GM12891 (cell line): ENCODE data around the gene KRT9.

ENCODE experiments used
- DNase-seq: peaks from one replicate; pipeline ENCODE4 v3.0.0; 2011; ENCODE audit warnings: low spot score; ENCODE audit not compliant: insufficient read length
- FAIRE-seq: peaks from 2 replicates; lab custom pipeline; 2011; peaks lifted over from hg19 to GRCh38; lab: Jason Lieb, UNC
- PAX5 ChIP-seq: IDR thresholded peaks from 2 replicates; pipeline ENCODE4 v1.6.1; 2011; ENCODE audit warnings: low read length, moderate library complexity, mild to moderate bottlenecking; ENCODE audit not compliant: insufficient read depth, severe bottlenecking
- POLR2A ChIP-seq: IDR thresholded peaks from 2 replicates; pipeline ENCODE4 v1.6.1; 2011; ENCODE audit warnings: low read depth, low read length, control low read depth
- POLR2AphosphoS5 ChIP-seq: IDR thresholded peaks from 2 replicates; pipeline ENCODE4 v1.6.1; 2011; ENCODE audit warnings: low read depth, low read length, control low read depth
- POU2F2 ChIP-seq: IDR thresholded peaks from 2 replicates; pipeline ENCODE4 v1.6.1; 2011; ENCODE audit warnings: low read depth, mild to moderate bottlenecking, control low read depth, low read length, moderate library complexity
- SPI1 ChIP-seq: IDR thresholded peaks from 2 replicates; pipeline ENCODE4 v1.6.1; 2011; ENCODE audit warnings: low read depth, low read length, control low read depth
- TAF1 ChIP-seq: IDR thresholded peaks from 2 replicates; pipeline ENCODE4 v1.6.1; 2011; ENCODE audit warnings: low read depth, low read length, control low read depth

KRT9 gene

DNA sequence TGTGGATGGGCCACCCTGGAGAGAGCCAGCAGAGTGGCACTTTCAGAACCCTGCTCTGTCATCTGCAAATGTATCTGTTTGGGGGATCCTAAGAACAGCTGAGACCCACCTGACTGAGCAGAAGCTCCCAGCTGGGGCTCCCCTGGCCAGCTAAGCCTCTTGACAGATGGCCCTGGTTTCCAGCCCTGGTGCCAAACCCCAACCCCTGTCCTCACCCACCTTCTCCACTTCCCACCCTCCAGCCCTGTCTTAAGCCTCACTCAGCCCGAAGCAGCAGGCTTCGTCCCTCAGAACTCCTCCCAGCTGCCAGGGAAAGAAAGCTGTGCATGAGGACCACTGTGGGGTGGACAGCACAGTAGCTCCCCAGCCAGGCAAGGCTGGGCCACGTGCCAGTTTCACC lies 3.5 kb upstream of the KRT9 start:
- FAIRE-seq = no peak

GRCh38 chr17:41567317-41567716 lies 4.5 kb downstream of the KRT9 start:
- no peak for FAIRE-seq
- no peak for DNase-seq
- no peak for TF ChIP-seq TAF1
- TF ChIP-seq SPI1 = 0 out of 2 replicates have a peak, but pooled peaks have one; percentile 0

More for the DNA sequence above, 3.5 kb upstream of the KRT9 start:
- DNase-seq = no peak
- no peak for TF ChIP-seq PAX5

DNA sequence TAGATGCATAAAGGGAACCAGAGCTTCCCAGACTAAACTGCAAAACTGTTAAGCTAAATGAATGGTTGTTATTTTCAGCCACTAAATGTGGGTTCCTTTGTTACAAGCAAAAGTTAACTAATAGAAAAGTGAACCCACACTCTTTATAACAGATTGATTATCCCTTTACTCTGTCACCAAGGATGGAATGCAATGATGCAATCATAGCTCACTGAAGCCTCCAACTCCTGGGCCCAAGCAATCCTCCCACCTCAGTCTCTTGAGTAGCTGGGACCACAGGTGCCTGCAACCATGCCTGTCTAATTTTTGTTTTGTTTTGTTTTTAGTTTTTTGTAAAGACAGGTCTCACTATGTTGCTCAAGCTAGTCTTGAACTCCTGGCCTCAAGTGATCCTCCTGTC lies 6.5 kb downstream of the KRT9 start:
- FAIRE-seq (no peak), DNase-seq (no peak)
- TF ChIP-seq TAF1 (no peak), POU2F2 (no peak), POLR2AphosphoS5 (no peak), POLR2A (no peak), SPI1 (no peak), PAX5 (no peak)

GRCh38 chr17:41563607-41564170 lies 8.2 kb downstream of the KRT9 start:
- no peak for FAIRE-seq
- TF ChIP-seq POLR2AphosphoS5 (no peak), SPI1 (no peak), POU2F2 (no peak), POLR2A (no peak)
- DNase-seq = no peak

DNA sequence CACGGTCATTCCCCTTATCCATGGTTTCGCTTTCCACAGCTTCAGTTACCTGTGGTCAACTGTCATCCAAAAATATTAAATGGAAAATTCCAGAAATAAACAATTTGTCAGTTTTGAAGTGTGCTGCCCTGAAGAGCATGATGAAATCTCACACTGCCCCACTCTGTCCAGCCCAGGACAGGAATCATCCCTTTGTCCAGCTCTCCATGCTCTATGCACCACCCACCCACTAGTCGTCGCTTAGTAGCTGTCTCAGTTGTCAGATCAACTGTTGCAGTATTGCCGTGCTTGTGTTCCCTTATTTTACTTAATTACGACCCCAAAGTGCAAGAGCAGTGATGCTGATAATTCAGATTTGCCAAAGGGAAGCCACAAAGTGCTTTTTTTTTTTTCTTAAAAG lies 10.3 kb downstream of the KRT9 start:
- no peak for TF ChIP-seq SPI1
- no peak for TF ChIP-seq PAX5
- no peak for TF ChIP-seq TAF1
- TF ChIP-seq POLR2AphosphoS5 = no peak
- TF ChIP-seq POU2F2 = no peak
- no peak for TF ChIP-seq POLR2A
- DNase-seq (no peak), FAIRE-seq (no peak)

DNA sequence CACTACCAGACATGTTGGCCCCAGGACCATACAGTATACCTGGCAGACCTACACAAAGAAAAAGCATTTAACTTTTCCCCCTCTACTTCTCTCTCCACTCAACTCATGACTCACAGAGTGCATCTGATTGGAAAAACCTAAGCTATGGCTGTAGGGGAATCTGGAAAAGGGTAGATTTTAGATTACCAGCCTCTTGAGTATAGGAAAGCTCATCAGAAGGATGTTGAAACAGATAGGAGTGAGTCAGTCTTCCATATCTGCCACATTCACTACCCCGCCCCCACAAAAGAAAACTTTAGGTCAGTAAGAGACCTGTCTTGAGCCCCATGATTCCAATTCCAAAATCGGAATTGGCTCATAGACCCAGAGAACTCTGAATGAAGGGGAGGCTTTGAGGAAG lies 12.3 kb downstream of the KRT9 start:
- no peak for DNase-seq
- no peak for FAIRE-seq
- TF ChIP-seq POLR2A (no peak), TAF1 (no peak), PAX5 (no peak), SPI1 (no peak), POLR2AphosphoS5 (no peak), POU2F2 (no peak)

- DNase-seq (no peak), FAIRE-seq (no peak)
- no peak for TF ChIP-seq SPI1
Observed at GRCh38 chr17:41556931-41557330, 14.9 kb downstream of the KRT9 start.

DNA sequence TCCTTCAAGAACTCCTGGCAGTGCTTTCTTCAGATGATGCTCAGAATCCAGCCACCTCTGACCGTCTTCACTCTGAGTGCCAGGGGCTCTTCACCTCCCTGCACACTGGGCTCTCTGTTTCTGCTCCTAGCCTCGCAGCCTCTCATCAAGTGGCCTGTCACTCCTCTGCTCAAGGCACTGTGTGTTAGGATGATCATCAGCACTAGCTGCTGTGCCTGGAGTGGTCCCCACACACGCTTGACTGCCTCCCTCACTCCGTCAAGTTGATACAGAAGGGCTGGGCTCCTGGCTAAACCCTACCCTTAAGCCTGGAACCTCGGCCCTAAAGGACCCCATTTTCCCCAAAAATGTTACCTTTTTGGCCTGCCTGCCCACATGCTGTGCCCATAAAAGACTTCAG lies 15.6 kb downstream of the KRT9 start:
- DNase-seq (no peak), FAIRE-seq (no peak)
- TF ChIP-seq TAF1 (no peak), SPI1 (no peak), POLR2AphosphoS5 (no peak), PAX5 (no peak), POU2F2 (no peak), POLR2A (no peak)

- FAIRE-seq (no peak), DNase-seq (no peak)
- no peak for TF ChIP-seq POLR2A
- no peak for TF ChIP-seq TAF1
- no peak for TF ChIP-seq SPI1
Observed at GRCh38 chr17:41555105-41555887, 16.6 kb downstream of the KRT9 start.

- TF ChIP-seq POLR2A = no peak
- no peak for TF ChIP-seq PAX5
- no peak for TF ChIP-seq TAF1
- no peak for TF ChIP-seq SPI1
- no peak for TF ChIP-seq POU2F2
- TF ChIP-seq POLR2AphosphoS5 = no peak
- FAIRE-seq = no peak
Observed at GRCh38 chr17:41553987-41554680, 17.7 kb downstream of the KRT9 start.

DNA sequence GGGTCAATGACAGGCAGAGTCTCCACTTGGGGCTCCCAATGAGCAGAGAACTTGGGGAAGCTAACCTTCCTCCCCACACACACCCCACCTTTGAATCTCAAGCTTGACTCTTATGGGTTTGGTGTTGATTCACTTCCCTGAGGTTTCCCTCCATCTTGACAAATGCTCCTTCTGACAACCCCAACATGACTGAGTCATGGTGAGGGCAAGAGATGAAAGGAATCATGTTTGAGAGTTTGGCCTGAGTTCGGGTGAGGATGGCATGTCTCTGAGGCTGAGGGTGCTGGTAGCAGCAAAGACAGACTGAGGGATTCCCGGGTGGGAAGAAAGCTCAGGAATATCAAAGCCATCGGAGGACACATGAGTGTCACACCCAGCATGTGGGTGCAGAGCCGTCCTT lies 18.7 kb downstream of the KRT9 start:
- no peak for FAIRE-seq
- no peak for DNase-seq
- TF ChIP-seq POLR2A (no peak), SPI1 (no peak), POU2F2 (no peak), PAX5 (no peak), POLR2AphosphoS5 (no peak), TAF1 (no peak)

More at GRCh38 chr17:41553987-41554680, 17.7 kb downstream of the KRT9 start:
- DNase-seq = no peak
